WERI-Rb-1 (cell line): ENCODE results near the gene KIAA1328.

Source experiments
- DNase-seq: peaks from one replicate; pipeline ENCODE4 v3.0.0-alpha.2; 2020
- H3K27ac ChIP-seq: fragments of 250-450 bp; sonication (Bioruptor Pico); 2 replicates; pipeline ENCODE4 v1.5.1; 2020; ENCODE audit warnings: mild to moderate bottlenecking, moderate library complexity
- H3K27me3 ChIP-seq: fragments of 250-450 bp; sonication (Bioruptor Pico); 2 replicates; pipeline ENCODE4 v1.5.1; 2021; ENCODE audit warnings: mild to moderate bottlenecking, low read depth, moderate library complexity; ENCODE audit not compliant: insufficient read depth, severe bottlenecking
- H3K36me3 ChIP-seq: fragments of 250-450 bp; sonication (Bioruptor Pico); 2 replicates; pipeline ENCODE4 v1.5.1; 2020; ENCODE audit warnings: mild to moderate bottlenecking, moderate library complexity
- H3K4me3 ChIP-seq: 2 replicates; pipeline ENCODE4 v1.5.1; 2011; ENCODE audit warnings: low read depth, mild to moderate bottlenecking, control low read depth, low read length
- H3K9me3 ChIP-seq: fragments of 250-450 bp; sonication (Bioruptor Pico); 2 replicates; pipeline ENCODE4 v1.5.1; 2021; ENCODE audit warnings: mild to moderate bottlenecking, moderate library complexity; ENCODE audit not compliant: severe bottlenecking
- TF ChIP-seq, protein P1 (sequence below): IDR thresholded peaks from 2 replicates; pipeline ENCODE4 v1.5.1; 2011; ENCODE audit warnings: low read depth, mild to moderate bottlenecking, control low read depth, inconsistent platforms, low read length

Gene KIAA1328

GRCh38 chr18:36889321-36889720 lies 60.4 kb downstream of the KIAA1328 start:
- H3K9me3 ChIP-seq, result no peaks in the 10 kb centered on the region
- TF ChIP-seq, protein P1, sequence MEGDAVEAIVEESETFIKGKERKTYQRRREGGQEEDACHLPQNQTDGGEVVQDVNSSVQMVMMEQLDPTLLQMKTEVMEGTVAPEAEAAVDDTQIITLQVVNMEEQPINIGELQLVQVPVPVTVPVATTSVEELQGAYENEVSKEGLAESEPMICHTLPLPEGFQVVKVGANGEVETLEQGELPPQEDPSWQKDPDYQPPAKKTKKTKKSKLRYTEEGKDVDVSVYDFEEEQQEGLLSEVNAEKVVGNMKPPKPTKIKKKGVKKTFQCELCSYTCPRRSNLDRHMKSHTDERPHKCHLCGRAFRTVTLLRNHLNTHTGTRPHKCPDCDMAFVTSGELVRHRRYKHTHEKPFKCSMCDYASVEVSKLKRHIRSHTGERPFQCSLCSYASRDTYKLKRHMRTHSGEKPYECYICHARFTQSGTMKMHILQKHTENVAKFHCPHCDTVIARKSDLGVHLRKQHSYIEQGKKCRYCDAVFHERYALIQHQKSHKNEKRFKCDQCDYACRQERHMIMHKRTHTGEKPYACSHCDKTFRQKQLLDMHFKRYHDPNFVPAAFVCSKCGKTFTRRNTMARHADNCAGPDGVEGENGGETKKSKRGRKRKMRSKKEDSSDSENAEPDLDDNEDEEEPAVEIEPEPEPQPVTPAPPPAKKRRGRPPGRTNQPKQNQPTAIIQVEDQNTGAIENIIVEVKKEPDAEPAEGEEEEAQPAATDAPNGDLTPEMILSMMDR, result no peak
- DNase-seq, result no peak
- H3K27ac ChIP-seq, result no peak overlapping the region
- no peaks in the 10 kb centered on the region for H3K36me3 ChIP-seq
- H3K27me3 ChIP-seq, result no peaks in the 10 kb centered on the region
- H3K4me3 ChIP-seq, result no peak overlapping the region

GRCh38 chr18:36889742-36890141 lies 60.8 kb downstream of the KIAA1328 start:
- Histone ChIP-seq H3K36me3 (no peaks in the 10 kb centered on the region), H3K27ac (no peak overlapping the region), H3K27me3 (no peaks in the 10 kb centered on the region), H3K4me3 (no peak overlapping the region), H3K9me3 (no peaks in the 10 kb centered on the region)
- TF ChIP-seq, protein P1, result no peak
- DNase-seq, result no peak

DNA sequence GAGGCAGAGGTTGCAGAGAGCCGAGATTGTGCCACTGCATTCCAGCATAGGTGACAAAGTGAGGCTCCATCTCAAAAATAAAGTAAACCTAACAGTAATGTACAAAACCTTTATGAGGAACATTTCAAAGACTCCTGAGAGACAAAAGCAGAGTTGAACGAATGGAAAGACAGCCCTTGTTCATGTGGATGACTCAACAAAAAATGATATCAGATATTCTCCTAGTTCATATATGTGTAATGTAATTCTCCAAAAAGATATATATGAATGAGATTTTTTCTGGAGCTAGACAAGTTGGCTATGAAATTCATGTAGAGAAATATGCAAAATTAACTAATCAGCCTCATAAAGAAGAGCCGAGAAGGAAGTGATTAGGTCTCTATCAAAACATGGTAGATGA lies 61.7 kb downstream of the KIAA1328 start:
- TF ChIP-seq, protein P1, result no peak
- no peak for DNase-seq

DNA sequence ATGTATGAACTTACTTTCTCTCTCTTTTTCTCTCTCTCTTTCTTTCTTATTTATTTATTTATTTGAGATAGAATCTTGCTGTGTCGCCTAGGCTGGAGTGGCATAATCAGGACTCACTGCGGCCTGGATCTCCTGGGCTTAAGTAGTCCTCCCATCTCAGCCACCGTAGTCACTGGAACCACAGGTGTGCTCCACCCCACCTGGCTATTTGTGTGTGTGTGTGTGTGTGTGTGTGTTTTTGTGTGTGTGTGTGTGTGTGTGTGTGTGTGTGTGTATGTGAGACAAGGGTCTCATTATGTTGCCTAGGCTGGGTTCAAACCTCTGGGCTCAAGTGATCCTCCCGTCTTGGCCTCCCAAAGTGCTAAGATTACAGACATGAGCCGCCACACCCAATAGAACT lies 64.3 kb downstream of the KIAA1328 start:
- Histone ChIP-seq H3K4me3 (no peak overlapping the region), H3K27me3 (no peaks in the 10 kb centered on the region), H3K27ac (no peak overlapping the region), H3K36me3 (no peaks in the 10 kb centered on the region), H3K9me3 (no peaks in the 10 kb centered on the region)
- TF ChIP-seq, protein P1, result no peak
- DNase-seq, result no peak

More for the DNA sequence above, 61.7 kb downstream of the KIAA1328 start:
- Histone ChIP-seq H3K27ac (no peak overlapping the region), H3K4me3 (no peak overlapping the region), H3K9me3 (no peaks in the 10 kb centered on the region), H3K36me3 (no peaks in the 10 kb centered on the region), H3K27me3 (no peaks in the 10 kb centered on the region)

DNA sequence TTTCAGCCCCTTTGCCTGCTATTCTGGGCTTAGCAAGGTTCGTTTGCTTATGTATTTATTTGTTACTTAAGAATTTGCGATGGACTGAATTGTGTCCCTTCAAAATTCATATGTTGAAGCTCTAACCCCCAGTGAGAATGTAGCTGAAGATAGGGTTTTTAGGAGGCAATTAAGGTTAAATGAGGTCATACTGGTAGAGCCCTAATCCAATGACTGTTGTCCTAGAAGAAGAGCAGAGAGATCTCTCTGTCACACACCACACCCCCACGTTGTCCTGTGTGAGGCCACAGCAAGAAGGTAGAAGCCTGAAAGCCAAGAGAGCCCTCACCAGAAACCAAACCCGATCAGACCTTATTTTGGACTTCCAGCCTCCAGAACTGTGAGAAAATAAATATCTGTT lies 66.7 kb downstream of the KIAA1328 start:
- no peak overlapping the region for H3K4me3 ChIP-seq
- peaks cover 2% of the 10 kb centered on the region for H3K9me3 ChIP-seq
- TF ChIP-seq, protein P1, result no peak
- no peaks in the 10 kb centered on the region for H3K27me3 ChIP-seq
- H3K27ac ChIP-seq, result no peak overlapping the region
- DNase-seq, result no peak
- H3K36me3 ChIP-seq, result no peaks in the 10 kb centered on the region

GRCh38 chr18:36897253-36897652 lies 68.3 kb downstream of the KIAA1328 start:
- Histone ChIP-seq H3K36me3 (no peaks in the 10 kb centered on the region), H3K9me3 (peaks cover 2% of the 10 kb centered on the region), H3K4me3 (no peak overlapping the region), H3K27ac (no peak overlapping the region), H3K27me3 (no peaks in the 10 kb centered on the region)
- DNase-seq, result no peak
- TF ChIP-seq, protein P1, result no peak
